Measurements from ENCODE around the gene MISP3.

DNA sequence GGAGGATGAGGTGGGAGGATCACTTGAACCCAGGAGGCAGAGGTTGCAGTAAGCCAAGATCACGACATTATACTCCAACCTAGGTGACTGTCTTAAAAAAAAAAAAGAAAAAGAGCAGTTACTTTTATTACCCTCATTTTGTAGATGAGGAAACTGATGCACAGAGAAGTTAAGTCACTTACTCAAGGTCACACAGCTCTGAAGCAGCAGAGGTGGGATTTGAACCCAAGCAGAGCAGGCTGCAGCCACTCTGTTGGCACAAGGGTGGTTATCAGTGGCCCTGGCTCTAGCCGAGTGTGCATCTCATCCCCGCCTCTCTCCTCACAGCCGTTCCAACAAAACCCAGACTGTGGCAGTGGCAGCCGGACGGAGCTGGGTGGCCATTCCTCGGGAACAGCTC lies 33.4 kb upstream of the MISP3 start:
- TF ChIP-seq JUN (IDR thresholded peaks at IDR 0.05) (no peak), CTCF (IDR thresholded peaks at IDR 0.05) (no peak), MAZ (IDR thresholded peaks at IDR 0.05; ENCODE audit: borderline replicate concordance, low read depth, low read length) (no peak), ZFP36 (IDR thresholded peaks at IDR 0.05; ENCODE audit: borderline replicate concordance, partially characterized antibody) (no peak), HOXA7 (CRISPR knock-in tag; IDR thresholded peaks at IDR 0.05) (no peak), HMGXB4 (CRISPR knock-in tag; IDR thresholded peaks at IDR 0.05; ENCODE audit: borderline replicate concordance) (no peak), POLR2A (IDR thresholded peaks at IDR 0.05; ENCODE audit: low read length) (no peak), JUNB (IDR thresholded peaks at IDR 0.05) (no peak), RCOR1 (IDR thresholded peaks at IDR 0.05; ENCODE audit: low read depth, low read length) (no peak), BHLHE40 (IDR thresholded peaks at IDR 0.05; ENCODE audit: low read depth, low read length) (no peak)
